HG03558 (cell line): ENCODE measurements around the gene HOXA9.

Source experiments
- ATAC-seq: cut with Tn5 transposase; IDR thresholded peaks from one replicate; pipeline ENCODE4 v1.9.1; 2021; ENCODE audit warnings: moderate number of reproducible peaks; ENCODE audit not compliant: unreplicated experiment; ENCODE audit errors: extremely low read depth

Gene HOXA9

GRCh38 chr7:27131390-27131819, 33.9 kb downstream of the HOXA9 start:
- no peak for ATAC-seq

DNA sequence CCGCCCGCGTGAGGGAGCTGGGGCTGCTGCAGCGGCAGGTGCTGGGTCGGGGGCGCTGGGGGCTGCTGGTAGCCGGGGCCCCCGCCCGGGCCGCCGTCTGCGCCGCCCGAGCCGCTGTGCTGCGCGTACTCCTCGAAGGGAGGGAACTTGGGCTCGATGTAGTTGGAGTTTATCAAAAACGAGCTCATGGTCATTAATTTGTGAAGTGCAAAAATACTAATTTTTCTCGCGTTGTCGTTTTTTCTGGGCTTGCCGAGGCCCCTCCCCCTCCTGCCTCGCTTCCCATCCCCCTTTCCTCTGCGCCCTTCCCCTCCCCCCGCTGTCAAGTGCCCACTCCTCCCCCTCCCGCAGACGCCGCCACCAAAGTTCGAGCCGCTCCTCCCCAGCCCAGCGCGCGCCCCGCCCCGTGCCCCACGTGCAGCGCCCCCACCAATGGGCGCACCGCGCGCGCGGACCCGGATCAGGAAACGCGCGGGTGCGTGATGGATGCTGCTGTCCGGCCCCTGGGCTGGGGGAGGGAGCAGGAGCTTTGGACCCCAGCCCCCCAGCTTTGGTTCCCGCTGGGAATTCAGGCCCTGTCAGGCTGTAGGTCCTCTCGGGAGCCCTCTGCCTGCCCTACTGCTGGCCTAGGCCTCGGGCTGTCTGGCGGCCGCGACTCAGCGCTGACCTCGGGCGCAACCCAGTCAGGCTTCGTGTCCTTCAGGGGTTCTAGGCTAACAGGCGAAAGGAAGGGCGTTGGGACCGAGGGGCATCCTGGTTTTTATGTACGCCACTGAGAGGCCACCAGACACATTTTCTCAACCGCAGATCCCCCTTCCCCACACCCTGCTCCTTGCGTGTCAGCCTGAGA, 34.6 kb downstream of the HOXA9 start, which contains the start of gene HOXA4:
Gene HOXA4, minus strand, starts transcription at position 218 of the 850 bp plus-strand sequence. Its CDS starts 24 bp downstream, at position 194.
- no peak for ATAC-seq

DNA sequence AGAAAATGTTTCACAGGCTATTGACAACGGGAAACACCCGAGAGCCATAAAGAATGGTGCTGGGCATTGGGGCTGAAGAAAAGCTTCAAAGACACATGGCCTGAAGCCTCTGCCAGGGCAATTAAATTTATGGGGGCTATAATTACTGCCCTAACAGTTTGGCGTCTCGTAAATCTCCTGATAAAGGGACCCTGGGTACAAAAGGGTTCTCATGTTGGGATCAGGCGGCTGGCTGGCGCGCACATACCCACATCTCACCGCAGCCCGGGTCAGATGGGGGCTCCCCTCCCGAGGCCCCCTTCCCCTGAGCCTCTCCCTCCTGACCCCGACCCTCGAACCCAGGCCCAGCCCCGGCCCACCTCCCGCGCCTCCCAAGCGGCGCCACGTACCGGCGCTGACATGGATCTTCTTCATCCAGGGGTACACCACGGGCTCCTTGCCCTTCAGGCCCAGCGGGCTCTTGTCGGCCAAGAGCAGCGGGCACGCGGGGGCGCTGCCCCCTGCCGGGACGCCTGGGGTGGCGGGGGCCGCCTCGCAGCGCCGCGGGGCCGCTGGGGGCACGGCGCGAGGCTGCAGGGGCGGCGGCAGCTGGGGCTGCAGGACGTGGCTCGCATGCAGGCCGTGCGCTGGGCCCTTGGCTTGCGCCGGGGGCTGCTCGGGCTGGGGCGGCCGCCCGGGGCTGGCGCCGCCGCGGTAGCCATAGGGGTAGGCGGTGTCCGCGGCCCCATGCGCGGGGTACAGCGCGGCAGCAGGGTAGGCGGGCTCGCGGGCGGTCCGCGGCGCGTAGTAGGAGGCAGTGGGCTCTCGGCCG, 35.4 kb downstream of the HOXA9 start:
- ATAC-seq: no peak

DNA sequence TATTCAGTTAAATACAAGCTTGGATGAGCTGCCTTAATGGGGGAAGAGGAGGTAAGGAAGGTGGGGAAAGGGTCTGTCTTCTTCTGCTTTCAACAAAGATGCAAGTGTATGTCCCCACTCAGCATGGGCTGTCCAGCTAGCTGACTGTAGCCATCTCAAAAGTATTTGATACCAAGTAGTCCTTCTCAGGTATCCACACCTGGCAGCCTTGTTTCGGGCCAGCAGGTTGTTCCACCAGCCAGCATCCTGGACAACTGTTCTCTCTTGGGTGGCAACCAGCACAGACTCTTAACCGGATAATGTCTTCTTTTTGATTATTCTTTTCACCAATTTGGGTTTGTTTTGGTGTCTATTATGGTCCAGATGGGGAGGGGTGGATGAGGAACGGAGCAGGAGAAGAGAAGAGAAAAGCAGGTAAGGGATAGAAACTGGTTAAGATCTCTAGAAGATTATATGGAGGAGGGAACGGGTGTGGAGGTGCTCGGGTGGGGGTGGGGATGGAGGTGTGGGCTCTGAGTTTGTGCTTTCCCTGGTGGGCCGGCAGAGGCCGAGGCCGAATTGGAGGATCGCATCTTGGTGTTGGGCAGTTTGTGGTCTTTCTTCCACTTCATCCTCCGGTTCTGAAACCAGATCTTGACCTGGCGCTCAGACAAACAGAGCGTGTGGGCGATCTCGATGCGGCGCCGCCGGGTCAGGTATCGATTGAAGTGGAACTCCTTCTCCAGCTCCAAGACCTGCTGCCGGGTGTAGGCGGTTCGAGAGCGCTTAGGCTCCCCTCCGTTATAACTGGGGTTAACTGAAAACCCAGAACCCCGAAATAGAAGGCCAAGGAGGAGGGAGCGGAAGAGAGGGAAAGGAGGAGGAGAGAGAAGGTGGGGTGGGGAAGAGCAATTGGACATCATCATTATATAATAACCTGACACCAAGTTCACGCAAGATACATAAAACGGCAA, 36.3 kb downstream of the HOXA9 start:
- ATAC-seq: no peak

GRCh38 chr7:27128034-27128433, 37.3 kb downstream of the HOXA9 start:
- no peak for ATAC-seq

- ATAC-seq: no peak
Observed at GRCh38 chr7:27126596-27127327, 38.6 kb downstream of the HOXA9 start.

DNA sequence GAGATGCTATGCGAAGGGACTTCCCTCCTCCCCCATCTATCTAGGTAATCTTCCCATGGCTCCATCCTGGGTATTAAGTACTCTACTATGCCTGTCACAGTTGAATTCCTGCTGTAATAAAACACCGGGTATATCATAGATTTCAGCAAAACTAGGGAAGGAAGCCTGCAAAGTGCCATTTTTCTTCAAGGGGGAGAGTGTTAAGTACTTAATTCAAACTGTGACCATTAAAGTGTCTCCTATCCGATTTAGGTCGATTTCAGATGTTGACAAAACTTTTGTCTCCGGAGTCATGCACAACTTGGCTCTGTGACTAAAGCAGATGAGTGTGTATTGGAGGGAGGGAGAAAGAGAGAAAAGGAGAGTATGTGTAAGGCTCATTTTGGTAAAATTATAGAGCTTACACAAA, 39.3 kb downstream of the HOXA9 start:
- no peak for ATAC-seq

DNA sequence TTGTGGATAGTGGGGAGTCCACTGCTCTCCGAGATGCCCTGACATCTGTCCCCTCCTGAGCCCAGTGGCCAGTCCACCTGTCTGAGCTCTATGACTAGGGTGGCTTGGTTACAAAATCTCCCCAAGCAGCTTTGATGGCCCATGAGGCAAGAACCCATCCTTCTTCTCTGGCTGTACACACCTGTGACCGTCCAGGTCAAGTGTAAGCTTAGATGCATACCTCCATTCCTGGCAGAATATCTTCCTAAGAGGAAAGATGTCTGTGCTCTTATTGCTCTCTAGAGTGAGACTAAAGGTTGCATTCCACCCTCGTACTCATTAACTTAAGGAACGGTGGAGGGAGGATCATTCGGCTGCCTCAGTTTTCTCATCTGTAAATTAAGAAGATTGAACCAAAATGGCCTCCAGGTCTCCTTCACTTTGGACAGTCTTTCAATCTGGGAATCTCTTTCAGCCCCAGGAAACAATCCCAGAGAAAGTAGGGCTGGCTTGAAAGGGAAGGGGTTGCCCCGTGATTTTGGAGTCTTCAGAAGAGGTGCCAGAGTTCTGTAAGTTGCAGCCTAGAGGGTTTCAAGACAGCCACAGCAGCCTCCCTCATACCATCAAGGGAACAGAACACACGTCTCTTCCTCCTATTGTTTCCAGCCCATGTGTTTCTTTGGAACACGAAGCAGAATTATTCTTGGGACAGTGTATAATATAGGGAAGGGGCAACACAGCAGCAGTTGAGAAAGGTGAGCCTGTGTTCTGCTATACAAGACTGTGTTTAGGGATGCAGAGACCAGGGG, 40.2 kb downstream of the HOXA9 start:
- no peak for ATAC-seq

DNA sequence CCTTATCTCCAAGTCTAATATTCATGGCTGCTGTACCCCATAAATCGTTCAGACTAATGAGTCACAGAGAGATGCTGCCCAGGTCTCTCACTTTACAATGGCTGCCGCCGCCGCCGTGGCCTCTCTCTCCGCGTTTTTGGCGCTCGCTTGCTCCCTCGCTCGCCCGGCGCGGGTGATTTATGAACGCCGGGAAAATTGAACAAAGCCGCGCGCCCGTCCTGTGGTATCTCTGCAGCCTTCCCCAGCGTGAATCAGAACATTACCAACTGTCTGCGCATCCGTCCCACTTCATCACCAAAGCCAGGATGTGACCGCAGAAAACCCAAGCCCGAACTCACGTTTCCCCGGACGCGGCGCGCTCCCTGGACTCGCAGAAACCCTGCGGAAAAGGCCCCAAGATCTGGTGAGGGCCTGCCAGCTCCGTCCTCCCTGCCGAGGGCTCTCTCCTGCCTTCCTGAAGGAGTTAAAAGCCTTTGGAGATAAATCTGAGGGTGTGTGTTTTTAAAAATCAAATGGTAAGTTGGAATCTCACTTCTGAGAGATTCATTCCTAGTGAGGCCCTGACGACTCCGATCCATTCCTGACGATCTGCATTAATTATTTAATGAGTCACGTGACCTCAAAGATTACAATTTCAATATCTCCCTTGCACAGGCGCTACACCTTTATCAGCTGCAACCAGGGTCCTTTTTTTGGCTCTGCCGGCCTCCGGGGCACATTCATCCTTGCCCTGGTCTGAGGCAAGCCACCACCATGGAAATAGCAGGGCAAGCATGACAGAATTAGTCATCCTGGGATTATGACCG, 41.0 kb downstream of the HOXA9 start:
- ATAC-seq: no peak

- ATAC-seq: no peak
Observed at GRCh38 chr7:27123477-27124053, 41.8 kb downstream of the HOXA9 start.

GRCh38 chr7:27123007-27123476, 42.3 kb downstream of the HOXA9 start:
- ATAC-seq: no peak

DNA sequence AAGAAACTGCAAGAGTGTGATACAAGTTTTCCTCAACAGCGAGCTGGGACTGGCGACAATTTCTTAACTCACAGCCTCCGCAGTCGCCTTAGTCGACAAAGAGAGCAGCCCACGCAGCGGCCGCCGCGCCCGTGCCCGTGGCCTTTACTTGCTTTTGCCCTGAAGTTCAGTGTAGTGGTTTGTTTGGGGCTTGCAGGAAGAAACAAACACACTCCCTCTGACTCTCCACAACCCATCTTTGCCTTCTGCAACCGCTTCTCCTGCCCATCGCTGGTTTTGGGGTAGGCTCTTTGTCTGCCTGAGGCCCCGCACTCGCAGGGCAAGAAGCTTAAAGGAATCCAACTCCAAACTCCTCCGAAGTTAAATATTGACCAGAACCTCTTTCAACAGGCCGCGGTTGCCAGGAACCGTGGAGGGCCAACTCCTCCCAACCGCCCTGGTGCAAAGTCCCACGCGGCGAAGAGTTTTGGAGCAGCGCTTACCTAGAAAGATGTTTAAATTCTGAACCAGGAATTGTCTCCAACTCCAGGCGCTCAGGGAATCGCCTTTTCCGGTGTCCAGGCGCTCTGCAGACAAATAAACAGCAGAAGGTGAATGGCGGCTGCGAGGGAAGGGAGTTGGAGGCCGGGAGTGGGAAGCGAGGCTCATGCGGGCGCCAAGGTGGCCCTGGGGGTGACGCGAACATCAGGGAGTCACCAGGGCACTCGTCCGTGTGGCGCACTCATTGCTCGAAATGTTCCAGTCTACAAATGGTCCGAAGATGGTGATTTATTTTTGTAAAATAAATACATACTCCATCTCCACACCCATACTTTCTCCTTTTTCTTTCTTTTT, 43.0 kb downstream of the HOXA9 start:
- no peak for ATAC-seq

- no peak for ATAC-seq
Observed at GRCh38 chr7:27121684-27122076, 43.7 kb downstream of the HOXA9 start.

DNA sequence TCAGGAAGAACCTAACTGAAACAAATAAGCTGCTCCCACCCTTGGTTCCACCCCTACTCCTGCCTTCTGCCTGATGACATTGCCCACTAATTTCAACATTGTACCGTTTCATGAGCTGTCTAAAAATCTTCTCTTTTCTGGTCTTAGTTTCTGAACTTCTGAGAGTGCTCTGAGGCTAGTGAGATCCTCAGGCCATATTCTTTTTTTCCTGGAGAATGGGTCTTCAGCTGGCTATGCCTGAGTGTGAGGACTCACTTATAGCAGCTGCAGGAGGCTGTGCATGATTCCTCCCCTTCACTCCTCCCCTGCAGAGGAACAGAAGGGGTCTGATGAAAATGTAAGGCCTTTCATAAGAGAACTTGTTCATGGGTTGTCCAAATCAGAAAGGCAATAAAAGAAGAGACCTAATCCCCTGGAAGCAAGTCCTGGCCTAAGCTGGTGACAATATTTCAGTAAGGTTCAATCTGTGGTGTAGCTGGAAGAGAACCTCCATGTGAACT, 45.9 kb downstream of the HOXA9 start:
- ATAC-seq: no peak

GRCh38 chr7:27118580-27118979, 46.8 kb downstream of the HOXA9 start:
- no peak for ATAC-seq

DNA sequence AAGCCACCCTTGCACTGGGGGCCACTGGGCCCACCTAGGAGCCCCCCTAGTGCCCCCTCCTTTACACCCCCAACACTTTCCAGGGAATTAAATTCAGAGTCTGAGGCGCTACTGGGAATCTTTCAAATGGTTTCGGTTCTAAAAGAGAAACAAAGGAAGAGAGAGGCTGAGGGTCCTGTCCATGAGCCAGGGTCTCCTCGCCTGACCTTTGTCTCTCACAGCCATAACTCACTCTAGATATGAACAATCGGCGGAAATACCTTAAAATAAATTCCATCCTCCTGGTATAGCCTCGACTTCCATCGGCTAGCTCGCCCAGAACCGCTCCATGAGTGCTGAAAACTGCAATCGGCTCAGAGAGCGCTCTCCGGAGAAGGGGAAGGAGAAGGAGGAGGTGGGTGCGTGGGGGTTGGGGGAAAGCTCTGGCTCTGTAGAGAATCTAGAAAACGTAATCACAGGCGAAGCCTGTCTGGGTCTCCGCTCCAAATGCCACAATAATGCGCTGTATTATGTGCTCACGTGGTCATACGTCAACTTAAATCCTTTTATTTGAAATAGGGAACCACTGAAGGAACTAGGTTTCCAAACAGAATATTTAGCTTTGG, 47.3 kb downstream of the HOXA9 start:
- ATAC-seq: no peak
